ENCODE data around the gene SUSD5.

SUSD5 gene

GRCh38 chr3:33246786-33247185 lies 28.2 kb upstream of the SUSD5 start:
- no peak for TF ChIP-seq CTCF (conservative IDR thresholded peaks at IDR 0.05; ENCODE audit: low read depth, low read length)
- Histone ChIP-seq H2AFZ (ENCODE audit: low read depth) (no peak overlapping the region), H3K36me3 (ENCODE audit: insufficient read depth) (no peaks in the 10 kb centered on the region), H4K20me1 (ENCODE audit: insufficient read depth) (no peaks in the 10 kb centered on the region), H3K4me2 (no peak overlapping the region), H3K27me3 (ENCODE audit: insufficient read depth, low read depth) (no peaks in the 10 kb centered on the region), H3K27ac (no peak overlapping the region), H3K4me3 (IDR thresholded peaks at IDR 0.05; ENCODE audit: insufficient read depth, low read depth, low read length) (no peak overlapping the region), H3K79me2 (ENCODE audit: insufficient read depth, low read depth) (no peaks in the 10 kb centered on the region), H3K9ac (no peak overlapping the region), H3K4me1 (ENCODE audit: low read depth, poor library complexity, severe bottlenecking) (no peaks in the 10 kb centered on the region)

GRCh38 chr3:33240261-33240660 lies 21.7 kb upstream of the SUSD5 start:
- Histone ChIP-seq H3K4me1 (ENCODE audit: low read depth, poor library complexity, severe bottlenecking) (no peaks in the 10 kb centered on the region), H2AFZ (ENCODE audit: low read depth) (no peak overlapping the region), H3K4me3 (IDR thresholded peaks at IDR 0.05; ENCODE audit: insufficient read depth, low read depth, low read length) (no peak overlapping the region)

DNA sequence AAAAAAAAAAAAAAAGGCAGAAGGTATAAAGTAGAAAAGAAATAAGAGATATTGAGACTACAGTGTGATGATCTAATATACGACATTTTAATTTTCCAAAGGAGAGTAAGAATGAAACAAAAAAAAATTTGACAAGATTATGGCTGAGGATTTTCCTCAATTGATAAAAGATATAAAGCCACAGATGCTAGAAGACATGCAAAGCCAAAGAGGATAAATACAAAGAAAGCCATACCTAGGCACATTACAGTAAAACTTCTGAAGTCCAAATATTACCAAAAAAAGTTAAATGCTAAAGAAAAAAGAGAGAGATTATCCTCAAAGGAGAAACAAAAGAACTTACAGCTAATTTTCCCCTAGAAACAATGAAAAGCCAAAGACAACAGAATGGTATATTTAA lies 20.3 kb upstream of the SUSD5 start:
- TF ChIP-seq CTCF (conservative IDR thresholded peaks at IDR 0.05; ENCODE audit: low read depth, low read length), result no peak
- H3K27ac ChIP-seq, result no peak overlapping the region
- H3K36me3 ChIP-seq (ENCODE audit: insufficient read depth), result no peaks in the 10 kb centered on the region
- no peaks in the 10 kb centered on the region for H4K20me1 ChIP-seq (ENCODE audit: insufficient read depth)
- no peak overlapping the region for H3K9ac ChIP-seq
- H3K79me2 ChIP-seq (ENCODE audit: insufficient read depth, low read depth), result no peaks in the 10 kb centered on the region
- H3K27me3 ChIP-seq (ENCODE audit: insufficient read depth, low read depth), result no peaks in the 10 kb centered on the region
- H2AFZ ChIP-seq (ENCODE audit: low read depth), result no peak overlapping the region
- no peak overlapping the region for H3K4me3 ChIP-seq (IDR thresholded peaks at IDR 0.05; ENCODE audit: insufficient read depth, low read depth, low read length)
- no peaks in the 10 kb centered on the region for H3K4me1 ChIP-seq (ENCODE audit: low read depth, poor library complexity, severe bottlenecking)
- H3K4me2 ChIP-seq, result no peak overlapping the region

More at GRCh38 chr3:33240261-33240660, 21.7 kb upstream of the SUSD5 start:
- Histone ChIP-seq H3K36me3 (ENCODE audit: insufficient read depth) (no peaks in the 10 kb centered on the region), H4K20me1 (ENCODE audit: insufficient read depth) (no peaks in the 10 kb centered on the region), H3K27me3 (ENCODE audit: insufficient read depth, low read depth) (no peaks in the 10 kb centered on the region), H3K27ac (no peak overlapping the region), H3K79me2 (ENCODE audit: insufficient read depth, low read depth) (no peaks in the 10 kb centered on the region), H3K4me2 (no peak overlapping the region), H3K9ac (no peak overlapping the region)
- no peak for TF ChIP-seq CTCF (conservative IDR thresholded peaks at IDR 0.05; ENCODE audit: low read depth, low read length)

- no peaks in the 10 kb centered on the region for H3K27me3 ChIP-seq (ENCODE audit: insufficient read depth, low read depth)
- no peak overlapping the region for H3K9ac ChIP-seq
- H2AFZ ChIP-seq (ENCODE audit: low read depth), result no peak overlapping the region
- no peak overlapping the region for H3K27ac ChIP-seq
- H3K36me3 ChIP-seq (ENCODE audit: insufficient read depth), result no peaks in the 10 kb centered on the region
- no peaks in the 10 kb centered on the region for H3K4me1 ChIP-seq (ENCODE audit: low read depth, poor library complexity, severe bottlenecking)
- no peaks in the 10 kb centered on the region for H3K79me2 ChIP-seq (ENCODE audit: insufficient read depth, low read depth)
- H3K4me3 ChIP-seq (IDR thresholded peaks at IDR 0.05; ENCODE audit: insufficient read depth, low read depth, low read length), result no peak overlapping the region
- H3K4me2 ChIP-seq, result no peak overlapping the region
- H4K20me1 ChIP-seq (ENCODE audit: insufficient read depth), result no peaks in the 10 kb centered on the region
- TF ChIP-seq CTCF (conservative IDR thresholded peaks at IDR 0.05; ENCODE audit: low read depth, low read length), result no peak
These were observed 18.8 kb upstream of the SUSD5 start for GRCh38 chr3:33237439-33237838.
